ENCODE results near the gene TMEM132C. TPM values are rescaled to one million over a fixed set of nuclear protein-coding genes. Genes with fewer than 3 reads are reported as not detected.

The TMEM132C gene
- total and polyA plus RNA-seq, 4 donors, result 0.05 to 0.08 (median 0.05) TPM; not detected in 1

GRCh38 chr12:128425666-128426331 is 158.8 kb downstream of the TMEM132C start:
- no peaks in the 10 kb centered on the region for H3K4me1 ChIP-seq (ENCODE audit: control insufficient read depth in 4 of 4, insufficient read depth in 4 of 4, low read length in 3 of 4)
- no peaks in the 10 kb centered on the region for H3K9me3 ChIP-seq (ENCODE audit: control insufficient read depth in 4 of 4, low read length in 3 of 4)
- H3K4me3 ChIP-seq (ENCODE audit: low read depth in 1 of 3, low read length in 3 of 3), result no peak overlapping the region
- TF ChIP-seq, protein P1, sequence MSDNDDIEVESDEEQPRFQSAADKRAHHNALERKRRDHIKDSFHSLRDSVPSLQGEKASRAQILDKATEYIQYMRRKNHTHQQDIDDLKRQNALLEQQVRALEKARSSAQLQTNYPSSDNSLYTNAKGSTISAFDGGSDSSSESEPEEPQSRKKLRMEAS (IDR thresholded peaks at IDR 0.05), result no peak
- TF ChIP-seq HNF4A (conservative IDR thresholded peaks at IDR 0.05) (no peak), CTCF (IDR thresholded peaks at IDR 0.05; ENCODE audit: low read depth, low read length, missing input control) (no peak), FOXA2 (IDR thresholded peaks at IDR 0.05) (no peak), TAF1 (conservative IDR thresholded peaks at IDR 0.05) (no peak), JUND (IDR thresholded peaks at IDR 0.05) (no peak), RAD21 (IDR thresholded peaks at IDR 0.05) (no peak), GABPA (IDR thresholded peaks at IDR 0.05 in 1 of 2, conservative IDR thresholded peaks at IDR 0.05 in 1 of 2) (no peak), FOXA1 (IDR thresholded peaks at IDR 0.05) (no peak), RXRA (IDR thresholded peaks at IDR 0.05) (no peak), YY1 (IDR thresholded peaks at IDR 0.05) (no peak), NR2F2 (IDR thresholded peaks at IDR 0.05) (no peak), ZBTB33 (IDR thresholded peaks at IDR 0.05) (no peak)
- TF ChIP-seq, protein P2, sequence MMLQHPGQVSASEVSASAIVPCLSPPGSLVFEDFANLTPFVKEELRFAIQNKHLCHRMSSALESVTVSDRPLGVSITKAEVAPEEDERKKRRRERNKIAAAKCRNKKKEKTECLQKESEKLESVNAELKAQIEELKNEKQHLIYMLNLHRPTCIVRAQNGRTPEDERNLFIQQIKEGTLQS (IDR thresholded peaks at IDR 0.05), result no peak
- no peak overlapping the region for H3K9ac ChIP-seq (ENCODE audit: low read depth in 1 of 2, low read length in 2 of 2)
- WGBS, result 69% methylated on average over 18 of the region's 18 CpGs
- H3K27me3 ChIP-seq (ENCODE audit: control insufficient read depth in 4 of 4, insufficient read depth in 4 of 4, low read length in 3 of 4), result no peaks in the 10 kb centered on the region
- H3K27ac ChIP-seq (ENCODE audit: low read depth in 1 of 2, low read length in 2 of 2), result no peak overlapping the region
- DNase-seq (ENCODE audit: low spot score), result no peak
- H3K36me3 ChIP-seq (ENCODE audit: control insufficient read depth in 4 of 4, insufficient read depth in 3 of 4, low read depth in 1 of 4, low read length in 3 of 4), result no peaks in the 10 kb centered on the region

DNA sequence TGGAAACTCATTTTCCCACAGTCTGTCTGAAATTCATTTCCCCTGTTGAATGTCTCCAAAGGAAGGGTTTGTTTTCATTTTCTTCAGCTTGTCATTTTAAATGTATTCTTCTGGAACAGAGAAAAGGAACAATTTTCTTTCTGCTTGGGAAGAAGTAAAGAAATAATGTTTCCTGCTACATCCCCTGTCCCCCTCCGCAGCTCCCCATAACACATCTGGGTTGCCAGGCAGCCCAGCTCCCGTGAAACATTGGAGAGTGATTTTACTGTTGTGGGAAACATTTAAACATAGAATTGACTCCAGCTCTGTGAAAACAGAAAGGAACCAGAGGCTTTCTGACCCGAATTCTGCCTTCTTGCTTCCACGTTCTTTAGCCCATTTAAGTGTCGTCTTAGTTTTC is 159.5 kb downstream of the TMEM132C start:
- TF ChIP-seq NR2F2 (IDR thresholded peaks at IDR 0.05), result no peak
- TF ChIP-seq REST (IDR thresholded peaks at IDR 0.05), result no peak
- TF ChIP-seq RAD21 (IDR thresholded peaks at IDR 0.05), result no peak
- TF ChIP-seq JUND (IDR thresholded peaks at IDR 0.05), result no peak
- no peak for TF ChIP-seq YY1 (IDR thresholded peaks at IDR 0.05)
- no peak for TF ChIP-seq FOXA1 (IDR thresholded peaks at IDR 0.05)
- TF ChIP-seq HNF4A (conservative IDR thresholded peaks at IDR 0.05), result no peak
- no peak for TF ChIP-seq EGR1 (IDR thresholded peaks at IDR 0.05; ENCODE audit: low read depth in 2 of 2)
- 65% methylated on average over 5 of the region's 5 CpGs for WGBS
- no peak for DNase-seq (ENCODE audit: low spot score)
- no peaks in the 10 kb centered on the region for H3K27me3 ChIP-seq (ENCODE audit: control insufficient read depth in 4 of 4, insufficient read depth in 4 of 4, low read length in 3 of 4)
- H3K4me3 ChIP-seq (ENCODE audit: low read depth in 1 of 3, low read length in 3 of 3), result no peak overlapping the region
- no peaks in the 10 kb centered on the region for H3K9me3 ChIP-seq (ENCODE audit: control insufficient read depth in 4 of 4, low read length in 3 of 4)
- H3K9ac ChIP-seq (ENCODE audit: low read depth in 1 of 2, low read length in 2 of 2), result no peak overlapping the region
- H3K36me3 ChIP-seq (ENCODE audit: control insufficient read depth in 4 of 4, insufficient read depth in 3 of 4, low read depth in 1 of 4, low read length in 3 of 4), result no peaks in the 10 kb centered on the region
- H3K4me1 ChIP-seq (ENCODE audit: control insufficient read depth in 4 of 4, insufficient read depth in 4 of 4, low read length in 3 of 4), result no peaks in the 10 kb centered on the region
- H3K27ac ChIP-seq (ENCODE audit: low read depth in 1 of 2, low read length in 2 of 2), result no peak overlapping the region

Measured in liver (tissue), 9 donors.